DOHH2 (cell line): ENCODE results near the gene MTOR.
A peak's percentile ranks its signal among the peaks of the same experiment; 100 is the strongest.
"Not testable (repeated sequence)": the region's sequence is repeated elsewhere in the genome, so short reads cannot be mapped to it uniquely, and the experiment has no call there.

Source experiments
- H3F3A ChIP-seq: fragments of 200-600 bp; sonication (generic), shearing (Covaris generic); 2 replicates; pipeline ENCODE4 v1.6.0; 2016; ENCODE audit warnings: antibody characterized with exemption, mild to moderate bottlenecking; ENCODE audit not compliant: control insufficient read depth, insufficient read depth
- H3K27ac ChIP-seq: fragments of 200-600 bp; sonication (generic); 2 replicates; pipeline ENCODE4 v1.5.1; 2014; ENCODE audit warnings: low read depth, mild to moderate bottlenecking, low read length, moderate library complexity
- H3K27me3 ChIP-seq: fragments of 200-600 bp; sonication (generic); 2 replicates; pipeline ENCODE4 v1.6.1; 2014; ENCODE audit warnings: mild to moderate bottlenecking, low read length, mixed read lengths; ENCODE audit not compliant: control insufficient read depth
- H3K36me3 ChIP-seq: fragments of 200-600 bp; sonication (generic); 2 replicates; pipeline ENCODE4 v1.6.1; 2014; ENCODE audit warnings: mild to moderate bottlenecking, low read length, moderate library complexity, mixed read lengths; ENCODE audit not compliant: control insufficient read depth
- H3K4me1 ChIP-seq: fragments of 200-600 bp; sonication (generic); 2 replicates; pipeline ENCODE4 v1.6.1; 2014; ENCODE audit warnings: mild to moderate bottlenecking, low read length, mixed read lengths; ENCODE audit not compliant: control insufficient read depth
- H3K4me2 ChIP-seq: fragments of 200-600 bp; sonication (generic); 2 replicates; pipeline ENCODE4 v1.6.0; 2014; ENCODE audit warnings: mild to moderate bottlenecking, low read length, moderate library complexity
- H3K4me3 ChIP-seq: fragments of 200-600 bp; sonication (generic); 2 replicates; pipeline ENCODE4 v1.5.1; 2014; ENCODE audit warnings: mild to moderate bottlenecking, low read length, mixed read lengths
- H3K79me2 ChIP-seq: fragments of 200-600 bp; sonication (generic); 2 replicates; pipeline ENCODE4 v1.6.1; 2014; ENCODE audit warnings: mild to moderate bottlenecking, low read length, mixed read lengths; ENCODE audit not compliant: control insufficient read depth
- H3K9me2 ChIP-seq: fragments of 200-600 bp; sonication (generic); replicated peaks from 2 replicates; pipeline ENCODE4 v1.6.1; 2014; ENCODE audit warnings: mild to moderate bottlenecking, low read length, mixed read lengths; ENCODE audit not compliant: control insufficient read depth
- H3K9me3 ChIP-seq: fragments of 200-600 bp; sonication (generic); 2 replicates; pipeline ENCODE4 v1.6.1; 2014; ENCODE audit warnings: antibody characterized with exemption, low read length, mixed read lengths; ENCODE audit not compliant: control insufficient read depth, insufficient read depth
- H4K20me1 ChIP-seq: fragments of 200-600 bp; sonication (generic); 2 replicates; pipeline ENCODE4 v1.6.0; 2014; ENCODE audit warnings: low read depth, mild to moderate bottlenecking, antibody characterized with exemption, low read length, moderate library complexity; ENCODE audit not compliant: control insufficient read depth, insufficient read depth
- EZH2phosphoT487 ChIP-seq: fragments of 200-600 bp; sonication (generic); IDR thresholded peaks from 2 replicates; pipeline ENCODE4 v1.6.1; 2017; ENCODE audit warnings: borderline replicate concordance, mild to moderate bottlenecking, antibody characterized with exemption, low read length, moderate library complexity, mixed read lengths
- TF ChIP-seq, protein P1 (sequence below): fragments of 200-600 bp; sonication (generic); IDR thresholded peaks from one replicate; pipeline ENCODE4 v1.5.1; 2014; ENCODE audit warnings: antibody characterized with exemption, mild to moderate bottlenecking, low read depth, low read length; ENCODE audit not compliant: poor library complexity, severe bottlenecking

MTOR gene

GRCh38 chr1:11101347-11101746 lies 161.0 kb downstream of the MTOR start:
- no peaks in the 10 kb centered on the region for H3K9me3 ChIP-seq
- TF ChIP-seq EZH2phosphoT487: no peak
- TF ChIP-seq, protein P1, sequence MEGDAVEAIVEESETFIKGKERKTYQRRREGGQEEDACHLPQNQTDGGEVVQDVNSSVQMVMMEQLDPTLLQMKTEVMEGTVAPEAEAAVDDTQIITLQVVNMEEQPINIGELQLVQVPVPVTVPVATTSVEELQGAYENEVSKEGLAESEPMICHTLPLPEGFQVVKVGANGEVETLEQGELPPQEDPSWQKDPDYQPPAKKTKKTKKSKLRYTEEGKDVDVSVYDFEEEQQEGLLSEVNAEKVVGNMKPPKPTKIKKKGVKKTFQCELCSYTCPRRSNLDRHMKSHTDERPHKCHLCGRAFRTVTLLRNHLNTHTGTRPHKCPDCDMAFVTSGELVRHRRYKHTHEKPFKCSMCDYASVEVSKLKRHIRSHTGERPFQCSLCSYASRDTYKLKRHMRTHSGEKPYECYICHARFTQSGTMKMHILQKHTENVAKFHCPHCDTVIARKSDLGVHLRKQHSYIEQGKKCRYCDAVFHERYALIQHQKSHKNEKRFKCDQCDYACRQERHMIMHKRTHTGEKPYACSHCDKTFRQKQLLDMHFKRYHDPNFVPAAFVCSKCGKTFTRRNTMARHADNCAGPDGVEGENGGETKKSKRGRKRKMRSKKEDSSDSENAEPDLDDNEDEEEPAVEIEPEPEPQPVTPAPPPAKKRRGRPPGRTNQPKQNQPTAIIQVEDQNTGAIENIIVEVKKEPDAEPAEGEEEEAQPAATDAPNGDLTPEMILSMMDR: no peak
- no peaks in the 10 kb centered on the region for H3K27me3 ChIP-seq
- no peak overlapping the region for H3K4me2 ChIP-seq
- no peak overlapping the region for H3K4me3 ChIP-seq
- H3K4me1 ChIP-seq: peaks cover 16% of the 10 kb centered on the region
- no peaks in the 10 kb centered on the region for H4K20me1 ChIP-seq
- peaks cover 30% of the 10 kb centered on the region for H3K79me2 ChIP-seq
- no peak overlapping the region for H3K27ac ChIP-seq
- H3K9me2 ChIP-seq: no peaks in the 10 kb centered on the region
- H3F3A ChIP-seq: peaks cover 6% of the 10 kb centered on the region
- H3K36me3 ChIP-seq: peaks cover 22% of the 10 kb centered on the region

DNA sequence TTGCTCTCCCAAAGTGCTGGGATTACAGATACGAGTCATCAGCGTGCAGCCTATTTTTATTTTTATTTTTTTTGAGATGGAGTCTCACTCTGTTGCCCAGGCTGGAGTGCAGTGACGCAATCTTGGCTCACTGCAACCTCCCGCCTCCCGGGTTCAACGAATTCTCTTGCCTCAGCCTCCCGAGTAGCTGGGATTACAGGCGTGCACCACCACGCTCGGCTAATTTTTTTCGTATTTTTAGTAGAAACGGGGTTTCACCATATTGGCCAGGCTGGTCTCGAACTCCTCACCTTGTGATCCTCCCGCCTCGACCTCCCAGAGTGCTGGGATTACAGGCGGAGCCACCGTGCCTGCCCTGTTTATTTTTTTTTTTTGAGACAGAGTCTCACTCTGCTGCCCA lies 161.5 kb downstream of the MTOR start:
- H3K27me3 ChIP-seq, H3K9me2 ChIP-seq, H3K27ac ChIP-seq, H3K9me3 ChIP-seq, H3F3A ChIP-seq, H3K4me3 ChIP-seq, H3K4me2 ChIP-seq, H4K20me1 ChIP-seq: not testable (repeated sequence)
- H3K36me3 ChIP-seq: peaks cover 25% of the 10 kb centered on the region
- peaks cover 16% of the 10 kb centered on the region for H3K4me1 ChIP-seq
- peaks cover 30% of the 10 kb centered on the region for H3K79me2 ChIP-seq

GRCh38 chr1:11100149-11100493 lies 162.2 kb downstream of the MTOR start:
- peak overlapping the region; percentile 95 for H3K4me3 ChIP-seq
- no peak for TF ChIP-seq EZH2phosphoT487
- TF ChIP-seq, protein P1: no peak
- peaks cover 30% of the 10 kb centered on the region for H3K79me2 ChIP-seq
- no peaks in the 10 kb centered on the region for H3K9me3 ChIP-seq
- no peak overlapping the region for H3K27ac ChIP-seq
- no peaks in the 10 kb centered on the region for H3K27me3 ChIP-seq
- H3K4me1 ChIP-seq: peaks cover 16% of the 10 kb centered on the region
- H3K4me2 ChIP-seq: peak overlapping the region; percentile 71
- peaks cover 6% of the 10 kb centered on the region for H3F3A ChIP-seq
- H3K36me3 ChIP-seq: peaks cover 28% of the 10 kb centered on the region
- H3K9me2 ChIP-seq: no peaks in the 10 kb centered on the region
- H4K20me1 ChIP-seq: no peaks in the 10 kb centered on the region

DNA sequence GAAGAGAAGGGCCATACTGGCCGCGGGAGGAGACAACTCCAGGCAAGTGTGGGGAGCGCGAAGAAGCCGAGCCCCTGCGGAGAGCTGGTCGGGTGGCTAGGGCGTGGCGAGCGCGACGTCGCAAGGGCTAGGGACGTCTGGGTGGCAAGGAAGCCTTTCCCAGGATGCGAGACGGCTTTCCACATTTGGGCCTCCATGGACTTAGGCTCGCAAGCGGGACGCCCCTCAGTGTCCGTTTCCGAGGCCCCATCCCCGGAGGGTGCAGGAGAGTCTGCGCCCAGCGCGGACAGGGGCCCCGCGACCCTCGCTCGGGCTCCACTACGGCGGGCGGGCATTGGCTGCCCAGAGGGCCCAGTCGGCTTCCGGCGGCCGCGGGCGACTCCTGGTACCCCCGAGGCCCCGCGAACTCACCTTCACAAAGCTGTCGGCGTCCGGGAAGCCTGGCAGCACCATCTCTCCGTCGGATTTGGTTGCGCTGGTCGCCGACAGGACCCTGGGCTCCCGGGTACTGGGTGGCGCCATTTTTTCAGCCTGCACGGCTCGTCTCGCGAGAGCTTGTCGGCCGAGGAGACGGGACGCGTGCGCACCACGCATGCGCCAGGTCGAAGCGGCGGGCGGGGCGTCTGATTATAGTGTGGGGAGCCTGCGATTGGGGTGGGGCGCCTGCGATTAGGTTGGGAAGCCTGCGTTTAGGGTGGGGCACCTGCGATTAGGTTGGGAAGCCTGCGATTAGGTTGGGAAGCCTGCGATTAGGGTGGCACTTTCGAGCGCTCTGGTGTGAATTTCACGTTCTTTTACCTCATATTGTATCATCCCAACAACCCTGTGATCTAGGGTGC lies 162.8 kb downstream of the MTOR start, which contains the start of gene EXOSC10:
EXOSC10 (minus strand) TSS at position 560 of the 839 bp plus-strand sequence; CDS start at position 522, 38 bp downstream.
- H3K4me3 ChIP-seq: peak within 1 kb of the TSS; percentile 95
- no peaks in the 10 kb centered on the region for H3K9me2 ChIP-seq
- peaks cover 33% of the 10 kb centered on the region for H3K36me3 ChIP-seq
- TF ChIP-seq, protein P1: no peak
- TF ChIP-seq EZH2phosphoT487: no peak
- H4K20me1 ChIP-seq: no peaks in the 10 kb centered on the region
- no peaks in the 10 kb centered on the region for H3K27me3 ChIP-seq
- H3K79me2 ChIP-seq: peaks cover 30% of the 10 kb centered on the region
- peak within 1 kb of the TSS; percentile 71 for H3K4me2 ChIP-seq
- H3F3A ChIP-seq: peaks cover 6% of the 10 kb centered on the region
- no peaks in the 10 kb centered on the region for H3K9me3 ChIP-seq
- H3K4me1 ChIP-seq: peaks cover 16% of the 10 kb centered on the region
- peak within 1 kb of the TSS; percentile 53 for H3K27ac ChIP-seq
